ENCODE results near the gene ZNF81. TPM values are rescaled to one million over a fixed set of nuclear protein-coding genes. Genes with fewer than 3 reads are reported as not detected.

ZNF81 gene
- total and polyA plus RNA-seq, 2 of the 13 experiments (the other 11 are each of a cell fraction or from before 2014, with no cell fraction given): 1.4 to 3.2 TPM

DNA sequence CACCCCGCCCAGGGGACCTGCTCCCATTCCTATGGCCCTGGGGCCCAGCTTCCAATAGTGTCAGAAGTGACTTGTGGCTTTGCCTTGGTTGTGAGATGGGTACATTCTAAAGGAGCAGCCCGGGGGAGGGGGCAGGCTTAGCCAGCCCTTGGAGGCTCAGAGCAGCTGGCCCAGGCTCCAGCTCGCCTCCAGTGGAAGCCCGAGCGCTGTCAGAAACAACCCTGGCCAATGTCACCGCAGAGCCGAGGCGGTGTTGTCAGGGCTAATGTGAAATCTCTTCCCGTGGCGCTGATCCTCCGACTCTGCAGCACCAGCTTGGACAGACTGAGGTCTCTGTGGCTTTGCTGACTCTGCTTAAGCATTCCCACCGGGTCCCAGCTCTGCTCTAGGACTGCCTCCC, 29.2 kb upstream of the ZNF81 start:
- H3K27me3 ChIP-seq (ENCODE audit: control insufficient read depth in 1 of 2, insufficient read depth in 2 of 2, low read length in 2 of 2): peaks cover 0 to under 1% of the 10 kb centered on the region in 2 experiments; a peak in 2 of 5 replicates
- intact Hi-C loops (cut with micrococcal nuclease; ENCODE audit: unreplicated experiment) (no loop called here), in situ Hi-C loops (cut with HindIII; ENCODE audit: extremely low pct_ligation_motif_present, low pct_unique_long_range_greater_than_20kb) (no loop called here)
- DNase-seq (ENCODE audit: low spot score) (no peak), FAIRE-seq (no peak), ATAC-seq (peak; percentile 72)
- ChIA-PET CTCF (ENCODE audit: low intra/inter-chr PET ratio, low total read pairs) (no interaction called here), POLR2A (no interaction called here)
- peak overlapping the region; percentile 18; the same call in 1 of the 2 replicates for H3K4me2 ChIP-seq (ENCODE audit: low read depth, low read length)
- no peak overlapping the region for H3K9ac ChIP-seq (ENCODE audit: insufficient read depth, low read depth, low read length)
- 0% methylated on average over 1 of the region's 12 CpGs for WGBS (ENCODE audit: low lambda C conversion rate)
- no peak overlapping the region for H3K4me3 ChIP-seq (replicated peaks in 1 of 3; ENCODE audit: insufficient read depth in 1 of 3, low read depth in 2 of 3, low read length in 3 of 3)
- H2AFZ ChIP-seq (ENCODE audit: low read length): no peak overlapping the region
- no peaks in the 10 kb centered on the region for H3K4me1 ChIP-seq (ENCODE audit: insufficient read depth, low read length)
- H3K9me3 ChIP-seq (ENCODE audit: low read length): no peaks in the 10 kb centered on the region
- BruUV-seq (replicated peaks): no TSS peak
- no peak overlapping the region for H3K27ac ChIP-seq (ENCODE audit: extremely low read length, insufficient read depth, low read length)
- H3K36me3 ChIP-seq (replicated peaks in 1 of 2; ENCODE audit: control insufficient read depth in 1 of 2, insufficient read depth in 2 of 2, low read length in 2 of 2): no peaks in the 10 kb centered on the region
- H4K20me1 ChIP-seq (ENCODE audit: insufficient read depth, low read length): no peaks in the 10 kb centered on the region
- no peaks in the 10 kb centered on the region for H3K79me2 ChIP-seq (ENCODE audit: insufficient read depth, low read length)
- TF ChIP-seq ZNF354B (CRISPR knock-in tag; IDR thresholded peaks at IDR 0.05) (no peak), ZFP1 (CRISPR knock-in tag; IDR thresholded peaks at IDR 0.05) (no peak), FOXJ3 (CRISPR knock-in tag; IDR thresholded peaks at IDR 0.05; ENCODE audit: borderline replicate concordance) (no peak), RARG (CRISPR knock-in tag; IDR thresholded peaks at IDR 0.05; ENCODE audit: low read depth) (no peak), TGIF2 (CRISPR knock-in tag; IDR thresholded peaks at IDR 0.05) (no peak), ZNF570 (CRISPR knock-in tag; IDR thresholded peaks at IDR 0.05; ENCODE audit: borderline replicate concordance) (no peak), HNRNPLL (IDR thresholded peaks at IDR 0.05; ENCODE audit: low read depth, low read length, poor library complexity, severe bottlenecking) (no peak), FOXM1 (CRISPR knock-in tag; IDR thresholded peaks at IDR 0.05) (no peak), ZNF572 (CRISPR knock-in tag; IDR thresholded peaks at IDR 0.05) (no peak), WIZ (CRISPR knock-in tag; IDR thresholded peaks at IDR 0.05) (no peak), RAD21 (CRISPR knock-in tag; IDR thresholded peaks at IDR 0.05) (no peak), ASH2L (IDR thresholded peaks at IDR 0.05; ENCODE audit: insufficient read length, low read depth, low read length) (no peak), KLF6 (CRISPR knock-in tag; IDR thresholded peaks at IDR 0.05) (no peak), HNRNPK (IDR thresholded peaks at IDR 0.05; ENCODE audit: low read depth, low read length, poor library complexity, severe bottlenecking) (no peak), AKAP8 (CRISPR knock-in tag; IDR thresholded peaks at IDR 0.05) (no peak), FOXA3 (CRISPR knock-in tag; IDR thresholded peaks at IDR 0.05) (no peak)
- TF ChIP-seq, protein P1, sequence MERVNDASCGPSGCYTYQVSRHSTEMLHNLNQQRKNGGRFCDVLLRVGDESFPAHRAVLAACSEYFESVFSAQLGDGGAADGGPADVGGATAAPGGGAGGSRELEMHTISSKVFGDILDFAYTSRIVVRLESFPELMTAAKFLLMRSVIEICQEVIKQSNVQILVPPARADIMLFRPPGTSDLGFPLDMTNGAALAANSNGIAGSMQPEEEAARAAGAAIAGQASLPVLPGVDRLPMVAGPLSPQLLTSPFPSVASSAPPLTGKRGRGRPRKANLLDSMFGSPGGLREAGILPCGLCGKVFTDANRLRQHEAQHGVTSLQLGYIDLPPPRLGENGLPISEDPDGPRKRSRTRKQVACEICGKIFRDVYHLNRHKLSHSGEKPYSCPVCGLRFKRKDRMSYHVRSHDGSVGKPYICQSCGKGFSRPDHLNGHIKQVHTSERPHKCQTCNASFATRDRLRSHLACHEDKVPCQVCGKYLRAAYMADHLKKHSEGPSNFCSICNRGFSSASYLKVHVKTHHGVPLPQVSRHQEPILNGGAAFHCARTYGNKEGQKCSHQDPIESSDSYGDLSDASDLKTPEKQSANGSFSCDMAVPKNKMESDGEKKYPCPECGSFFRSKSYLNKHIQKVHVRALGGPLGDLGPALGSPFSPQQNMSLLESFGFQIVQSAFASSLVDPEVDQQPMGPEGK (CRISPR knock-in tag; IDR thresholded peaks at IDR 0.05): no peak
